ENCODE results near the gene FAM240A.
"Not testable (repeated sequence)": the region's sequence is repeated elsewhere in the genome, so short reads cannot be mapped to it uniquely, and the experiment has no call there.

The FAM240A gene

DNA sequence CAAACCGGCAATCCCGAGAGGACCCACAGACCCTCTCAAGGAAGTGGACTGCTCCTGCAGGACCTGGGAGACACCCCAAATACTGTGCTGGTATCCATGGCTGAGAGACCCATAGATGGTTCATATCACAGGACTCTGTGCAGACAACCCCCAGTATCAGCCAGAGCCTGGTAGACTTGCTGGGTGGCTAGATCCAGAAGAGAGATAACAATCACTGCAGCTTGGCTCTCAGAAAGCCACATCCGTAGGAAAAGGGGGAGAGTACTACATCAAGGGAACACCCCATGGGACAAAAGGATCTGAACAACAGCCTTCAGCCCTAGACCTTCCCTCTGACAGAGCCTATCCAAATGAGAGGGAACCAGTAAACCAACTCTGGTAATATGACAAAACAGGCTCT is 25.1 kb upstream of the FAM240A start:
- not testable (repeated sequence) for DNase-seq

DNA sequence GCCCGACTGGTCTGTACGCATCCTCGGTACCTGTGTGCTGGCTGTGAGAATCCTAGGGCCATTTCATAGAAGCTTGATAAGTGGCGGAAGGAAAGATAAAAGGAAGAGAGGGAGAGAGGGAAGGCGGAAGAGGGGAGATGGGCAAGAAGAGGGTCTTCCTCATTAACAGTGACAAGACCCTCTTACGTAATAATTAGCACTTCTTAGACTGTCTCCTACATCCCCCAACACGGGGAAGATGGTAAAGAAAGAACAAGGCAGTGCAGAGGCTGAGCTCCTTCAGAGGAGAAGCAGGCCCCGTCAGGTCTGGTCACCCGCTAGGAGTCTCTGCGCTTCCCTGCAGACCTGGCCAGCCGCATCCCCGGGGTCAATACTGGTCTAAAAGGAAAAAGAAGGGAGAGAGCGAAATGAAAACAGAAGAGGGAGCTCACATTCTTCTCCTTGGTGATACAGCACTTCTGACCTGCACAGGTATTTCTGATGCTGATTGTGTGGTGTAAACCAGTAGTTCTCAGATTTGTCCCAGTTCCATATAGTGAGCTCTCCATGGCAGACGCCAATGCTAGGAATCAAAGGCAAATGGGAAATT is 19.0 kb upstream of the FAM240A start:
- no peak for DNase-seq

DNA sequence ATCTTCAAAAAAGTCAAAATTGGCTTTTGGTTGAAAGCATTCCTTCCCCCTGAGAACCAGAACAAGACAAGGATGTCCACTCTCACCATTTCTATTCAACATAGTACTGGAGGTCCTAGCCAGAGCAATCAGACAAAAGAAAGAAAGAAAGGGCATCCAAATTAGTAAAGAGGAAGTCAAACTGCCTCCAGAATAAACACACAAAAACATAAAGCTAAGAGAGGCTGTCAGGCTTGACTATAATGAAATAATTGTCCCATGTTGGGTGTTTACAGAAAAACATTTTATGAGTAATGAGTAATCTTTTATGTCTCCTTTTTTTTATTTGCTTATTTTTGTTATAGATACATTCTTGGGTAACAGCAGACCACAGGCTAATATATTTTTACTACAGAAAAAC is 18.3 kb upstream of the FAM240A start:
- DNase-seq: no peak

DNA sequence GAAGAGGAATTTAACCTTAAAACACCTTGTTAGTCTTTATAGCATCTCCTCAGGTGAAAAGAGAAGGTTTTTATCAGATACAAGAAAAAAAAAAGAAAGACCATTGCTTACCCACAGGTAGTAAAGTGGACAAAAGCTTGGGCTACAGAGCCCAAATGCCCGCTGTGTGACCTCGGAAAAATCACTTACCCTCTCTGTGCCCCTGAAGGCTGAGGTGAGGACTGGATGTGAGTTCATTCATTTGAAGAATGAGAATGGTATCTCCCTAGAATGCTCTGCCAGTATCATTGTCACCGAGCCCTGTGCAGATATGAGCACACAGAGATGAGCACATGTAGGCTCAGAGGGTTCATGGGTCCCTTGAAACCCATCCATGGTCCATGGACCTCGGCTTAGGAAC is 17.6 kb upstream of the FAM240A start:
- no peak for DNase-seq

DNA sequence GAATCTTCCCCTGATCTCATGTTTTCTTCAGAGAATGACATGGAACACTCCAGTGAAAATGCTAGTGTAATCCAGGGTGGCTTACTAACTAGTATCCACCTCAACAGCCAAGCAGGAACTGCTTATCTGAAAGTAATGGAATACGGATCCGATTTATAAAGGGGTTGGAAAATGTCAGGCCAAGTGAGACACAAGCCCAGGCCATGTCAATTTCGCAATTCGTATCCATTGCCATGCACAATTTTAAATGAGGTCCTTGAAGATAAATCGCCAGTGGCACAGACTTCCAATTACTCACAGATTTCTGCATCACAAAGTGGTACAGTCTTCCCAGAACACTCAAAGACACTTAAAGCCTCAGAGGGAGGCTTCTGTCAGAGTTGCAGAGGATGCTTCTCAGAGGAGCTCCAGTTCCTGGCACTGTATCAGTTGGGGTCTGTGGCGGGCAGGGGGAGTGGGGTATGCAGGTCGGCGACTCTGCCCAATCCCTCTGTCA is 16.5 kb upstream of the FAM240A start:
- DNase-seq: no peak

DNA sequence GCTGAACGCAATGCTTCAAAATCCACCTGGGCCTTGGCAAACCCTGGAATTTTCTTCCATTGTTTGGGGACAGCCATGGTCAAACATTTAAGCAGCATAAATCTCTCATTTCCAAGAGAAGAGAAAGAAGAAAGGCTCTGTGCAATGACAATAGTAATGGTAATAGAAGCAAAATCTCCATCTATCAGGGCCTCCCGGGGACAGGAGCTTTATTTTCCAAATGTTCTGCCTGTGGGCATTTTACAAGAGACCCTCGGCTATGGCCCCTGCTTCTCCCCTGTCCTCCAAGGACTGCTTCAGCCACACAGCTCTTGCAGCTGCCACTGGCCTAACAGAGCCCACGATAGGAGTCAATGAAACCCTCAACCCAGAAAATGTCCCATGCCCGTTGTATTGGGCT is 12.7 kb upstream of the FAM240A start:
- no peak for DNase-seq

DNA sequence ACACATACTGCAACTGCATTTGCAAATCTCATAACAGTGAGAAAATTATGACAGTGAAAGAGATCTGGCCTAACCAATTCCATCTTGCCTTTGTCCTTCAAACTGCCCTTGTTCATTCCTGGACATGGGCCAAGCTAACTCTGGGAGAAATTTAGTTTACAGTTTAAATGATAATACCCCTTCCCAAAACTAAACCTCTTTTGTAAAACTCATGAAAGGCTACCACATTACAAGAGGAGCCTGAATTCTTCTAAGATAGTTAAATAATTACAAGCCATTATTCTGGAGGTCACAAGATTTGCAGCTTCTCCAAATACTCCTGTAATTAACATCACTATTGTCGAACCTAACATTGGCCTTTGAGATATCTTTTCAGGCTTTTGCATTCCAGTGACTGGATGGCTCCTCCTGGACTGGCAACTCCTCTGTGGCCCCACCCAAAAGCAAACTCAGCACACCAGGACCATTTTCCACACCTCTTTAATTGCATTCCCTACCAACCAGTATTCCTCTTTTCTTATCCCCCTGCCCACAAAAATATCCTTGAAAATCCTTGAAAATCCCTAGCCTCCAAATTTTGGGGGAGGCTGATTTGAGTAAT is 8.8 kb upstream of the FAM240A start:
- DNase-seq: no peak

DNA sequence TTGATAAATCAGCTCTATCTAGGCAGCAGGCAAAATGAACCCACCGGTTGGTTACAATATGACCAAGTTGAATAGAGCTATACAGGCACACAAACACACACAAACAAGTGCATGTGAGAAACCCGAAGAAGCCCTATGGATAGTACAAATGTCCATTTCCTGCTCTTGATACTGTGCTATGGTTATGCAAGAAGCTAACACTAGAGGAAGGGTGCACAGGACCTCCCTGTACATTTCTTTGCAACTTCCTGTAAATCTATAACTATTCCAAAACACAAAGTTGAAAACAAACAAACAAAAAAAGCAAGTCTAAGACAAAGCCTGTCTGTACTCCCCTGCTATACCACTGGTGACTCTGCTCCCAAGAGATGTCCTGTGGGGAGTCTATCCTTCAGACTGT is 8.2 kb upstream of the FAM240A start:
- DNase-seq: no peak

DNA sequence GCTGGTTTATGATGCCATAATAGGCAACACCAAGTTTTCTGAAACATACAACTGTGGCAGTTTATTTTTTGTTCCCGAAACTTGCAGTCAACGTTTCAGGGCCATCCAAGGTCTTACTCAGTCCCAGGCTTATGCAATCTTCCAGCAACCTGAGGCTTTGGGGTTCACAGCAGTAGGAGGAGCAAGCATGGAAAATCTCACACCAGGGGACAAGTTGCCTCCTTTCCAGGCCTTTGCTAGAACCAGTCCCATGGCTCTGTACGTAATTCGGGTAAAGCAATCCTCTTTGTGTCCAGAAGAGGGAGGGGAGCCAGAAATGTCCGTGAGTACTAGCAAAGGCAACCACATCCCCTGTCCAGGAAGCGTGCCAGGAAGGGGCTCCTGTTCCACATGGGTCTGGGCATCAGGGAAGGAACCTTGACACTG is 4.7 kb upstream of the FAM240A start:
- no peak for DNase-seq

DNA sequence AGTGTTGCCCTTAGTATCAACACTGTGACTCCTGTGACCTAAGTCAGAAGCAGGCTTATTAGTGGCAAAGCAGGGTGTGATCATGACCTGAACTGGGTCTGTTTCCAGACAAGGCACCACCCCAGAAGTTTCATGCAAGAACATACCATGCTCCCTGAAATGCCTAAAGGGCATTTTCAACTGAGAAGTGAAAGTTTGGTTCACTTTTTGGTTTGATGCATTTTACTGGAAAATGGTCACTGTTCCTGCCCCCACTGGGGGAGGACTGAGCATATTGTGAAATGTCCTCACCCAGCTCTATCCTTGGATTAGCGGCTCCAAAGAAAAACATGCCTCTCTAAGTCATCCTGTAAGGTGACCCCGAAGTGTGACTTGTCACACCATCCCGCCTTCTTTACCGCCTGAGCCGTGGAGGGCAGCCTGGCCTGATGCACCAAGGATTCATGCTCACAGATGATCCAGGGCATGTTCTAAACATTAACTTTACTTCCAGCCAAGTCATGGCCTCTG is 3.1 kb upstream of the FAM240A start:
- DNase-seq: no peak

DNA sequence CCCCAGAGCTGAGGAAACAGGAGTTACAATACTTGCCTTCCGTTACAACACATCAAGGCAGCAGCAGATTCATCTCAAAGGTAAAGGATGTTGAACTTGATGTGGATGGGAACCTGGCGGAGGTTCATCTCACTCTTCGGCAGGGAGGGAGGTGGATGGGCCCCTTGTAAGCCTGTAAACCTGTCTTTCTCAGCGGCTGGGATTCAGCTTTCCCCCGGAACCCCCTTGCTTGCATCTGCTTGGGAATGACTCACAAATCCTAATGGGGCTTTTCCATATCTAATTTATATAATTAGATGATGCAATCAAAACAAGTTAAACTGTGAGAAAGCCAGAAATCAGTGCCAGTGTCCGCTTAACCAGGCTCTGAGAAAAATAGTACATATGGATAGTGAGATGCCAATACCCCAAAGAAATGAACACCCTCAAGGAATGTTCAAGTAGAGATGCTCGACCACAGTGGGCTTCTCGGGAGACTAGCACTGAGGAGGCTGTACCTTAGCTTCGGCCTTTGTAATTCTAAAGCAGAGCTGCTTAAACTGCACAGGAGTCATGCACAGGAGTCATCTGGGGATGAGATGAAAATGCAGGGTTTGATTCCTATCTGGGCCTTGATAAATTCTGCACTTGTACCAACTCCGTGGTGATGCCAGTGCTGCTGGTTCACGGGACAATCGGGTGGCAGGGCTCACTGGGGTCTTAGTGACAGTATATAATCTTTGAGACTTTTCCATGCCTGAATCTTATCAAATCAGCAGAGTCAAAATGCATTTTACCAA is 2.2 kb upstream of the FAM240A start:
- no peak for DNase-seq

DNA sequence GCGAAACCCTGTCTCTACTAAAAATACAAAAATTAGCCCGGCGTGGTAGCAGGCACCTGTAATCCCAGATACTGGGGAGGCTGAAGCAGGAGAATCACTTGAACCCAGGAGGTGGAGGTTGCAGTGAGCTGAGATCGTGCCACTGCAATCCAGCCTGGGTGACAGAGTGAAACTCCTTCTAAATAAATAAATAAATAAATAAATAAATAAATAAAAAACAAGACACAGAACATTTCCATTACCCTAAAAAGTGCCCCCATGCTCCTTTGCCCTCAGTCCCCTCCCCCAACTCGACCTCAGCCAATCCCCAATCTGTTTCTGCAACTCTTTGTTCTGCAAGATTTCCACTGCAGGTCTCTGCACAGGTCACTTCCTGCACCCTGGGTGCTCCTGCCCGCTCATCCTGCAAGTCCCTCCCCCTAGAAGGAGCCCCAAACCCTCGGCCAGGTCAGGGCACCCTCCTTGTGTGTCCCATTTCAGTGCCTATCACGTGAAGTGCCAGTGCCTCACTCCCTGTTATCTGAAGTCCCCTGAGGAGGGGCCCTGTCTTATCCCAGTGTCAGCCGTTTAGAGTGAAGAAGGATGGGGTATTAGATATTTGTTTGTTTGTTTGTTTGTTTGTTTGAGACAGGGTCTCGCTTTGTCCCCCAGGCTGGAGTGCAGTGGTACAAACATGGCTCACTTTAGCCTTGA is 1.1 kb downstream of the FAM240A start:
- DNase-seq: no peak

DNA sequence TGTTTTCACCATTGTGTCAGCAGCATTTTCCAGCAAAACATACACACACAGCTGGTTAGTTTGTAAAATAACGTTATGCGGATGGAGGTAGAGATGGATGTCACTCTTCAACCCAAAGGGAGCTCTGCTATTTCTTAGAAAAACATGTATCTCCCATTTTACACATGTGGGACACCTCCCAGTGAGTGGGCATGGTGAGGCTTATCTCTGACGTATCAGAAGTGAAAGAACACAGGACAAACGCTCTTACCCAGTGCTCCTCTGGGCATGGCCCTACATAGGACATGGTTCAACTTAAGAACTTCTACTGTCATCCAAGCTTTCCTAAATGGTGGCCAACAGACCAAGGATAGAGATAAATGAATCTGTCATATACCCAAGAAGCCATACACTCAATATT is 2.1 kb downstream of the FAM240A start:
- no peak for DNase-seq

DNA sequence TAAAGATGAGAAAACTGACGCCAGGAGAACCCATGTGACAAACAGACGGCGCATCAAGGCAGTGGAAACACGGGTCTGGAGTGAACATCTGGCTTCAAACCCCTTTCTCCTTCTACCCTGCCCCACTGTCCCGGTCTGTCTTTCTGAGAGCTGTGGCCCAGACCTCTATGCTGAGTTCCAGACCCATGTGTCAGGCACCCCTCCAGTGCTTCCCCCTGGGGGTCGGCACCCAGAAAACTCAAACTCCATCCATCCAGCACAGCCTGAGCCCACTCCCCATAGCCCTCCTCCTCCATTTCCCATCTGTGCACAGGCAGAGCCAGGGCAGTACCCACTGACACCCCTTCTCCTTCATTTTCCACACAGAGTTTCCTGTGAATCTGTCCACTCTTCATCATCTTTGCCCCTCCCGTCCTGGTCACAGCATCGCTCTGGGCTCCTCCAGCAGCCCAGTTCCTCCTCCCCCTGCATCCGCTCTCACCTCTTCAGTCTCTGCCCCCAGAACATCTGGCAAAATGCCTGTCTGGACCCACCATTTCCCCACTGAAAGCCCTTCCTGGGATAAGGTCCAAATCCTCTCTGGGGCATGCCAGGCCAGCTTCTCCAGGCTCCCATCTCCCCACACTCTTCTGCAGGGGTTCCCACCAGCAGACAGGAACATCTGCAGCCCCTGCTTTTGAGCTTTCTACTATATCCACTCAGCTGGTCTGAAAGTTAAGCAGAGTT is 2.9 kb downstream of the FAM240A start:
- no peak for DNase-seq

DNA sequence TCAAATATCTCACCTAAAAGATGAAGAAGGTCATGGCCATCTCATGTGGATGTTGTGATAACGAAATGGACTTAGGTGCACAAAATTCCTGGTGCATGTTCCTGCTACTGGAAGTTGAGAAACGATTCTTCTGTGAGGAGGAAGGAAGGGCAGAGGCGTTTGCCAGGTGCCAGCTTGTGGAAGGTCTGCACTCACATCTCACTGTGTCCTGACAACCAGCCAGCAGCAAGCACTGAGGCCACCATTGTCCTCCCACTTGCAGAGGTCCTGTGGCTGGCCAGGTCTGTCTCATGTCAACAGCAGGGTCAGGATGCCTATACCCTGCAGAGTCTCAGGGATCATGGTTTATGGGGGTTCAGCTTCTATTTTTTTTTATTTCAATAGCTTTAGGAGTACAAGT is 3.7 kb downstream of the FAM240A start:
- DNase-seq: no peak

DNA sequence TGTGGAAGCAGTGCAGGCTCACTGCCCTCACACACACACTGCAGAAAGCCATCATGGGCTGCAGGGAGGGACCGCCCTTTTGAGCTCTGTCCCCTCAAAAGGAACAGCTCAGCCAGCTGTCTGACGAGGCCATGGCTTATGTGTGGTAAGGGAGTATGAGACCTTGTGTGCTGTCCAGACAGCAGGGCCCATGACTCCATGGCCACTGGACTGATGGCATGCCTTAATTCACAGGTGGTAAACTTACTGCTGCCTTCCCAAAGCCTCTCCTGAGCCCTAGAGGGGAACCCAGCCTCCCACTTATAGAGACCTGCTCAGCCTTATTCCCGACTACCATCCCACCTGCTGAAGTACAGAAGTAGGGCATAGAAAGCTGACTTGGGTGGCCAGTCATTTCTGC is 5.6 kb downstream of the FAM240A start:
- no peak for DNase-seq

DNA sequence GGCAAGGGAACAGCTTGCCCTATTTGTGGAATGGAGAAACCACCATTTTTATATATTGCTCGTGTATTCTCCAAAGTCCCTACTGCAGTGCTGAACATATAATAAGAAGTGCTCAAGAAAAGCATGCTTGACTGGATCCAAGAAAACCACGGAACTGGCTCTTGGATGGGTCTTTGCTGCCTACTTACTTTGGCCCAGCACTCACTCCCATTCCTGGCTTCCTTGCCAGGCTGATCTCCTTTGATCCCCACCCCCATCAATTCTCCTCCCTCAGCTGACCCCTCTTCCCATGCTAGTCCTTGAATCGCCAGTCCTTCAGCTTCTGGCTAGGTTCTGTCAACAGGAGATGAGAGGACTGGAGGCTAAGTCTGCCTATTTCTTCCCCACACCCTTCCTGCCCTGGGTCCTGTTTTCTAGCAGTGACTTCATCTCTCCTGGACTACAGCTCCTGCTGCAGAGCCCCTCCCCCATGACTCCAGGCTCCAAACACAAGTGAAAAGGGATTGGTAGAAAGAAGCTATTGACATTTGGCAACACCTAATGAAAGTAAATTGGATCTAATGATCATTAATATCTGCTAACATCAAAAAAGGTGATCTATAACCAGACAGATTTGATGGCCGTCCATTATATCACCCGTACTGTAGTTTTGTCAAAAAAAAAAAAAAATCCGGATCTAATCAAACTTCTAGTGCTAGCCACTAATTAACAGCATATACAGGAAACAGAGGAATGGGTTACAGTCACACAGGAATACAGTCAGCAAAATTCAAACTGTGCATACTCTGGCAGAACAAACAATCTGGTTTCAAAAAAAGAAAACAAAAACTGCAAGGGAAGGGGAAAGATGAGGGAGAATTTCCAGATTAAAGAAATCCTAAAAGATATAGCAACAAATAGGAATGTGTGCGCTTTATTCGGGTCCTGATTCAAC is 7.8 kb downstream of the FAM240A start:
- no peak for DNase-seq

DNA sequence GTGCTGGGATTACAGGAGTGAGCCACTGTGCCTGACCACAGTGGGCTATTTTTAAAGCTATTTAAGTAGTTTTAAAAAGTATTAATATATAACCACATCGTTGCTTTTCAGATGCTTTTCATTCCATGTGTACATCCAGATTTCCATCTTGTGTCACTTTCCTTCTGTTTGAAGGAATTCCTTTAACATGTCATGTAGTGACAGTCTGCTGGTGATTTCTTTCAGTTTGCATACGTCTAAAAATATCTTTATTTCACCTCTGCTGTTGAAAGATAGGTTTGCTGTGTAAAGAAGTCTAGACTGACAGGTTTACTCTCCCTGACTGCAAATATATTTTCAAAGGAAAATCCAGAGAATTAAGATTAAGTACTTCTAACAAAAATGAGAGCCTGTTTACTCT is 12.2 kb downstream of the FAM240A start:
- DNase-seq: no peak

DNA sequence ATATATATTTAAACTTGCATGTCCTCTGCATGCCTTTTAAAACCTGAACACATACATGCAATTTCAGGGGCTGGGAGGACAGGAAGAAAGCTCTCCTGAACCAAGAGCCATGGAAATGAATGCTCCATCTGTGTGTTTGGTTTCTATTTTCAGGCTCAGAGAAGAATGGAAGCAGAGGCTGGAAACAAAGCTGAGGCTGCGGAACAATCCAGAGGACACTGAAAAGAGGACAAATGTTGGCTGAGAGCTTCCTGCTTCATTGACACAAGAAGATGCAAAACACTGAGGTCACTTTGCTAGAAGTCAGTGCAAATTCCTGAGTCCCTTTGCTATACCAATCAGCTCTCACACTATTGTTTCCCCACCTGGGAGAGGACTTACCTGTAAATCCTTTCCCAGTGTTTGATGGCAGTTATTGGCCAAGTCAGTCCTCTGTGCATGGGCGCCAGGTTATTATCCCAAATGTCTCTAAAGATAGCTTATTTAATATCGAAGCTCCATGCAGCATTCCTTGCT is 12.7 kb downstream of the FAM240A start:
- peak; percentile 59 for DNase-seq

DNA sequence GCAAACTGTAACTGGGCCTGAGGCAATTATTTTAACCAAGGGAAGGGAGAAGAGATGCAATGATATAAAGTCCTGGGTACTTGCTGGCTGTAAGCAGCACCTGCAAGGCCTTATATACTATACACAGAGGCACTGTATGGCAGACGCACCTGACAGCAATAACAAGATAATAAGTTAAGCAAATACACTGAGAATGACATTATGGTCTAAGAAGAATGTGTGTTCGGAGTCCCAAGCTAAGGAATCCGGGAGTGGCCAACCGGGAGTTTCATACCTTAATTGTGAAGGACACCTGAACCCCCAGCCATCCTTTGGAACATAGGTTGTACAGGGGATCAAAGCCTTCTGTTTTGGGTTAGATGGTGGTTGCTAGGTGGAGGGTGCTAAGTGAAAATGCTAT is 13.7 kb downstream of the FAM240A start:
- DNase-seq: no peak

DNA sequence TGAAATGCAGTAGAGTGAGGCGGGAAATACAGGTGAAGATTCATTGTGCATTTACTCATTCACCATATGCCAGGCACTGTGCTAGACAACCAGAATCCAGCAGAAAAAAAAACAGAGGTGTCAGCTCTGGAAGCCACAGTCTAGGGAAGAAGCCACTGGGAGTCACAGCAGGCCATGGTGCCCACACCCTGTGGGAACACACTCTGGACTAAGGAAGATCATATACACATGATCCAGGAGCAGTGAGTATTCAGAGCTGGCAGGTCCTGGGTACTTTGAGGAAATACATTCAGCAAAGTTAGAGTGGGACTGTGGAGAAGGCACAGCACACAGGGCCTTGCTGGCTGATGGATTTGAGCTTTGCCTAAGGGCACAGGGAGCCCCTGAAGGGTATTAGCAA is 14.8 kb downstream of the FAM240A start:
- DNase-seq: no peak
